H1 (cell line): ENCODE data around the gene C15orf62. TPM values are rescaled to one million over a fixed set of nuclear protein-coding genes. Genes with fewer than 3 reads are reported as not detected.

Experiments
- CTCF ChIA-PET: fragments of 300-600 bp; sonication (Branson Sonifier 250); formaldehyde crosslinking; loops from one replicate; lab custom pipeline; 2021; ENCODE audit not compliant: partially characterized antibody; lab: Charles Lee
- POLR2A ChIA-PET: fragments of 300-600 bp; sonication (Branson Sonifier 250); formaldehyde crosslinking; loops from one replicate; lab custom pipeline; 2021; ENCODE audit warnings: inconsistent platforms; ENCODE audit not compliant: partially characterized antibody; lab: Charles Lee
- DNase-seq, 2 experiments: peaks; one replicate each; pipeline versions ENCODE4 v3.0.0 to v3.0.0-alpha.2; 2010 to 2022; ENCODE audit warnings: low spot score in 2 of 2, low read depth in 1 of 2, mixed read lengths in 1 of 2
- FAIRE-seq: peaks from 2 replicates; lab custom pipeline; 2011; peaks lifted over from hg19 to GRCh38; lab: Jason Lieb, UNC
- H2AFZ ChIP-seq: 2 replicates; pipeline ENCODE4 v1.8.1; 2012; ENCODE audit warnings: low read length, inconsistent platforms
- H2AK5ac ChIP-seq: 2 replicates; pipeline ENCODE4 v1.6.1; 2013; ENCODE audit warnings: low read depth, low read length
- H2BK120ac ChIP-seq: replicated peaks from 2 replicates; pipeline ENCODE3; 2013; ENCODE audit warnings: low read depth, low read length, inconsistent platforms
- H2BK12ac ChIP-seq: 2 replicates; pipeline ENCODE4 v1.6.1; 2013; ENCODE audit warnings: low read depth, low read length
- H2BK15ac ChIP-seq: 2 replicates; pipeline ENCODE4 v1.6.1; 2013; ENCODE audit warnings: low read length
- H2BK20ac ChIP-seq: 2 replicates; pipeline ENCODE4 v1.6.1; 2013; ENCODE audit warnings: low read length
- H2BK5ac ChIP-seq: 2 replicates; pipeline ENCODE4 v1.6.1; 2013; ENCODE audit warnings: low read depth, low read length
- H3K14ac ChIP-seq: 2 replicates; pipeline ENCODE4 v1.6.1; 2013; ENCODE audit warnings: inconsistent platforms; ENCODE audit not compliant: insufficient read length
- H3K18ac ChIP-seq: 2 replicates; pipeline ENCODE4 v1.6.1; 2013; ENCODE audit warnings: low read length; ENCODE audit errors: extremely low read depth
- H3K23ac ChIP-seq: 2 replicates; pipeline ENCODE4 v1.6.1; 2013; ENCODE audit warnings: inconsistent platforms; ENCODE audit not compliant: insufficient read length
- H3K23me2 ChIP-seq: 2 replicates; pipeline ENCODE4 v1.6.1; 2013; ENCODE audit warnings: low read depth, low read length
- H3K27ac ChIP-seq: 2 replicates; pipeline ENCODE4 v1.6.1; 2011; ENCODE audit warnings: low read depth, low read length, inconsistent platforms
- H3K27me3 ChIP-seq, 4 experiments: replicated peaks in 1 of 4; 1 replicate in 1 of 4; 2 replicates in 3 of 4; pipeline versions ENCODE4 v1.6.1 to v1.8.1; 2011 to 2013; ENCODE audit warnings: low read length in 3 of 4, mild to moderate bottlenecking in 3 of 4, inconsistent platforms in 2 of 4, mixed read lengths in 2 of 4, moderate library complexity in 1 of 4; ENCODE audit not compliant: control insufficient read depth in 3 of 4, insufficient read depth in 3 of 4; ENCODE audit errors: extremely low read depth in 1 of 4
- H3K36me3 ChIP-seq, 4 experiments: 2 replicates each; pipeline versions ENCODE4 v1.6.1 to v1.8.1; 2011 to 2013; ENCODE audit warnings: mild to moderate bottlenecking in 4 of 4, low read length in 3 of 4, moderate library complexity in 2 of 4, control low read depth in 1 of 4, inconsistent platforms in 1 of 4; ENCODE audit not compliant: insufficient read depth in 4 of 4, control insufficient read depth in 2 of 4
- H3K4ac ChIP-seq: replicated peaks from 2 replicates; pipeline ENCODE3; 2013; ENCODE audit warnings: low read length, low read depth, mixed read lengths, inconsistent platforms; ENCODE audit not compliant: insufficient read length
- H3K4me1 ChIP-seq, 4 experiments: replicated peaks in 1 of 4; 1 replicate in 1 of 4; 2 replicates in 3 of 4; pipeline versions ENCODE4 v1.6.1 to v1.8.1; 2011 to 2013; ENCODE audit warnings: low read length in 3 of 4, inconsistent platforms in 2 of 4, mixed read lengths in 1 of 4; ENCODE audit not compliant: insufficient read depth in 4 of 4, control insufficient read depth in 3 of 4
- H3K4me2 ChIP-seq, 2 experiments: 2 replicates each; pipeline versions ENCODE4 v1.6.1 to v1.8.1; 2011 to 2013; ENCODE audit warnings: low read depth in 2 of 2, low read length in 2 of 2, control low read depth in 1 of 2, inconsistent platforms in 1 of 2, mild to moderate bottlenecking in 1 of 2; ENCODE audit not compliant: insufficient read depth in 1 of 2
- H3K4me3 ChIP-seq, 4 experiments: fragments of 200-600, 300-600 bp in 1 of 4; sonication (generic), shearing (Covaris generic), sonication (Bioruptor Twin) in 1 of 4; 2 replicates each; pipeline versions ENCODE4 v1.5.1 to v1.8.1; 2011 to 2016; ENCODE audit warnings: low read length in 4 of 4, low read depth in 3 of 4, control low read depth in 2 of 4, inconsistent platforms in 2 of 4, mild to moderate bottlenecking in 2 of 4, mixed read lengths in 1 of 4, moderate library complexity in 1 of 4; ENCODE audit not compliant: insufficient read depth in 2 of 4; ENCODE audit errors: extremely low read depth in 1 of 4
- H3K56ac ChIP-seq: replicated peaks from 2 replicates; pipeline ENCODE3; 2013; ENCODE audit warnings: low read depth, mild to moderate bottlenecking, mixed read lengths, low read length, inconsistent platforms; ENCODE audit not compliant: insufficient read length
- H3K79me1 ChIP-seq: 2 replicates; pipeline ENCODE4 v1.6.1; 2013; ENCODE audit warnings: low read depth, low read length, control low read depth
- H3K79me2 ChIP-seq, 2 experiments: 2 replicates each; pipeline versions ENCODE4 v1.6.1 to v1.8.1; 2012 to 2013; ENCODE audit warnings: low read length in 2 of 2, mild to moderate bottlenecking in 2 of 2, inconsistent platforms in 1 of 2; ENCODE audit not compliant: insufficient read depth in 2 of 2, control insufficient read depth in 1 of 2
- H3K9ac ChIP-seq, 4 experiments: replicated peaks in 1 of 4; 1 replicate in 1 of 4; 2 replicates in 3 of 4; pipeline versions ENCODE4 v1.6.1 to v1.8.1; 2011 to 2013; ENCODE audit warnings: low read depth in 3 of 4, low read length in 3 of 4, control low read depth in 2 of 4, mild to moderate bottlenecking in 2 of 4, moderate library complexity in 2 of 4, inconsistent platforms in 1 of 4; ENCODE audit errors: extremely low read depth in 1 of 4
- H3K9me3 ChIP-seq, 2 experiments: 2 replicates each; pipeline versions ENCODE4 v1.6.1 to v1.8.1; 2012 to 2013; ENCODE audit warnings: mild to moderate bottlenecking in 2 of 2, moderate library complexity in 2 of 2, control low read depth in 1 of 2, inconsistent platforms in 1 of 2, low read depth in 1 of 2, low read length in 1 of 2, mixed read lengths in 1 of 2; ENCODE audit not compliant: insufficient read depth in 2 of 2
- H4K20me1 ChIP-seq, 2 experiments: replicated peaks in 1 of 2; 2 replicates each; pipeline versions ENCODE3 to v1.8.1; 2011 to 2013; ENCODE audit warnings: inconsistent platforms in 2 of 2, low read length in 2 of 2, mild to moderate bottlenecking in 1 of 2; ENCODE audit not compliant: insufficient read depth in 2 of 2, control insufficient read depth in 1 of 2
- H4K5ac ChIP-seq: 2 replicates; pipeline ENCODE4 v1.6.1; 2013; ENCODE audit warnings: low read length, low read depth, mixed read lengths, inconsistent platforms; ENCODE audit not compliant: insufficient read length
- H4K8ac ChIP-seq: 2 replicates; pipeline ENCODE4 v1.8.0; 2013; ENCODE audit warnings: mild to moderate bottlenecking, moderate library complexity, low read length, inconsistent platforms; ENCODE audit not compliant: insufficient read depth; ENCODE audit errors: extremely low read depth
- H4K91ac ChIP-seq: replicated peaks from 2 replicates; pipeline ENCODE3; 2013; ENCODE audit warnings: low read length, mixed read lengths, inconsistent platforms; ENCODE audit not compliant: insufficient read length
- EP300 ChIP-seq, 2 experiments: IDR thresholded peaks; 1 replicate in 1 of 2; 2 replicates in 1 of 2; pipeline ENCODE4 v1.6.1; 2011 to 2012; ENCODE audit warnings: low read depth in 2 of 2, low read length in 2 of 2, mild to moderate bottlenecking in 2 of 2, borderline replicate concordance in 1 of 2, inconsistent platforms in 1 of 2, moderate library complexity in 1 of 2
- GABPA ChIP-seq: IDR thresholded peaks from 2 replicates; pipeline ENCODE4 v1.6.1; 2011; ENCODE audit warnings: mild to moderate bottlenecking, low read length, moderate library complexity, borderline replicate concordance; ENCODE audit not compliant: insufficient read depth
- RAD21 ChIP-seq, 2 experiments: IDR thresholded peaks in 1 of 2; conservative IDR thresholded peaks in 1 of 2; 2 replicates each; pipeline ENCODE4 v1.6.1; 2011; ENCODE audit warnings: low read depth in 2 of 2, low read length in 2 of 2, improper control_type of control experiment in 1 of 2, inconsistent platforms in 1 of 2, mild to moderate bottlenecking in 1 of 2, moderate library complexity in 1 of 2
- RFX5 ChIP-seq: IDR thresholded peaks from 2 replicates; pipeline ENCODE4 v1.6.1; 2011; ENCODE audit warnings: low read depth, low read length, improper control_type of control experiment, borderline replicate concordance
- SP4 ChIP-seq: IDR thresholded peaks from 2 replicates; pipeline ENCODE4 v1.6.1; 2012; ENCODE audit warnings: low read length, inconsistent platforms
- WGBS, 2 experiments: shearing (Covaris generic) in 1 of 2; methylation state at CpG; one replicate each; pipeline versions ENCODE4 v1.1.6 to v1.1.7; 2013 to 2015; ENCODE audit warnings: low lambda C conversion rate in 2 of 2, mixed read lengths in 2 of 2, inconsistent platforms in 1 of 2, low coverage in 1 of 2, missing lambda C conversion rate in 1 of 2; ENCODE audit not compliant: insufficient replicate concordance in 2 of 2, insufficient coverage in 1 of 2, insufficient read length in 1 of 2; ENCODE audit errors: extremely low coverage in 1 of 2, missing lambda C conversion rate in 1 of 2; 5-methylcytosine and 5-hydroxymethylcytosine counted together
- polyA plus RNA-seq, 7 experiments: library from polyadenylated mRNA; depleted of rRNA in 3 of 7; stranded (reverse) in 5 of 7; unstranded in 2 of 7; fragments of >200 nt in 5 of 7; fragments of 200-250 nt in 2 of 7; gene quantifications; 1 replicate in 5 of 7; 2 replicates in 1 of 7; 4 replicates in 1 of 7; pipeline versions ENCODE4 v1.2.1 to v1.2.3, GENCODE V29; 2011 to 2013; ENCODE audit warnings: missing spikeins in 2 of 7, mixed read lengths in 2 of 7
- total RNA-seq: library from RNA; stranded (reverse); fragmentation: NEBNext Ultra II Directional; extraction: Animal tissue kit (Norgen Biotek cat#: 25700); gene quantifications from 2 replicates; pipeline ENCODE4 v1.2.1, GENCODE V29; 2021
- TF ChIP-seq, protein P1 (sequence below): IDR thresholded peaks from 2 replicates; pipeline ENCODE4 v1.6.1; 2012; ENCODE audit warnings: inconsistent platforms
- TF ChIP-seq, protein P2 (sequence below), 3 experiments: IDR thresholded peaks; 1 replicate in 2 of 3; 2 replicates in 1 of 3; pipeline versions ENCODE4 v1.5.1 to v1.6.1; 2011; ENCODE audit warnings: low read length in 3 of 3, mild to moderate bottlenecking in 3 of 3, inconsistent platforms in 2 of 3, low read depth in 1 of 3, moderate library complexity in 1 of 3; ENCODE audit not compliant: insufficient read depth in 1 of 3; ENCODE audit errors: control extremely low read depth in 1 of 3
- TF ChIP-seq, protein P3 (sequence below): IDR thresholded peaks from 2 replicates; pipeline ENCODE4 v1.6.1; 2011; ENCODE audit warnings: low read length, improper control_type of control experiment

C15orf62 gene
- total and polyA plus RNA-seq, 2 of the 8 experiments (the other 6 are each of a cell fraction or from before 2014, with no cell fraction given) = 0.06 to 0.56 TPM

- H3K9me3 ChIP-seq = no peaks in the 10 kb centered on the region
- no peak overlapping the region for H2BK12ac ChIP-seq
- H4K20me1 ChIP-seq = no peaks in the 10 kb centered on the region
- no peak overlapping the region for H3K4me3 ChIP-seq
- H3K4ac ChIP-seq = no peak overlapping the region
- H4K8ac ChIP-seq = no peak overlapping the region
- ChIA-PET POLR2A (interaction anchor here (0.6 to 2.7 kb wide), 5 partner anchors 19 to 146 kb away, joined by 3 to 9 read pairs (median 3); partner anchors contain the start of genes GCHFR and SPINT1), CTCF (interaction anchor here (0.6 to 6.8 kb wide), 26 partner anchors 9 to 237 kb away, joined by 3 to 70 read pairs (median 4); partner anchors contain the start of genes C15orf62, CCDC32, GCHFR and RAD51)
- no peaks in the 10 kb centered on the region for H3K23me2 ChIP-seq
- H3K27ac ChIP-seq = no peak overlapping the region
- FAIRE-seq (no peak), DNase-seq (no peak)
- H3K23ac ChIP-seq = no peak overlapping the region
- H2AK5ac ChIP-seq = no peak overlapping the region
- no peak overlapping the region for H2BK5ac ChIP-seq
- no peak overlapping the region for H4K5ac ChIP-seq
- H3K4me1 ChIP-seq = peaks cover 3 to 10% (median 5%) of the 10 kb centered on the region in 4 experiments
- H3K9ac ChIP-seq = no peak overlapping the region; a peak in 1 of 7 replicates
- no peaks in the 10 kb centered on the region for H3K79me1 ChIP-seq
- no peak overlapping the region for H2BK15ac ChIP-seq
- H3K14ac ChIP-seq = no peak overlapping the region
- no peak overlapping the region for H3K4me2 ChIP-seq
- H3K36me3 ChIP-seq = peaks cover 0 to 3% (median 3%) of the 10 kb centered on the region in 4 experiments; a peak in 3 of 8 replicates
- no peak overlapping the region for H2BK120ac ChIP-seq
- H3K79me2 ChIP-seq = no peaks in the 10 kb centered on the region
- 91% methylated on average over 5 of the region's 5 CpGs; no CpG with 5 or more reads in 1 of the 2 experiments for WGBS, 2 experiments
- H3K27me3 ChIP-seq = no peaks in the 10 kb centered on the region
- no peak overlapping the region for H2AFZ ChIP-seq
- no peak overlapping the region for H3K56ac ChIP-seq
- H3K18ac ChIP-seq = no peak overlapping the region
- no peak overlapping the region for H2BK20ac ChIP-seq
- H4K91ac ChIP-seq = no peak overlapping the region
- no peak for TF ChIP-seq EP300 (IDR thresholded peaks at IDR 0.05; ENCODE audit: borderline replicate concordance in 1 of 2, low read depth in 2 of 2, low read length in 2 of 2)
- TF ChIP-seq, protein P1, sequence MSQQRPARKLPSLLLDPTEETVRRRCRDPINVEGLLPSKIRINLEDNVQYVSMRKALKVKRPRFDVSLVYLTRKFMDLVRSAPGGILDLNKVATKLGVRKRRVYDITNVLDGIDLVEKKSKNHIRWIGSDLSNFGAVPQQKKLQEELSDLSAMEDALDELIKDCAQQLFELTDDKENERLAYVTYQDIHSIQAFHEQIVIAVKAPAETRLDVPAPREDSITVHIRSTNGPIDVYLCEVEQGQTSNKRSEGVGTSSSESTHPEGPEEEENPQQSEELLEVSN = no peak
- no peak for TF ChIP-seq SP4
- TF ChIP-seq GABPA = no peak
- TF ChIP-seq, protein P2, sequence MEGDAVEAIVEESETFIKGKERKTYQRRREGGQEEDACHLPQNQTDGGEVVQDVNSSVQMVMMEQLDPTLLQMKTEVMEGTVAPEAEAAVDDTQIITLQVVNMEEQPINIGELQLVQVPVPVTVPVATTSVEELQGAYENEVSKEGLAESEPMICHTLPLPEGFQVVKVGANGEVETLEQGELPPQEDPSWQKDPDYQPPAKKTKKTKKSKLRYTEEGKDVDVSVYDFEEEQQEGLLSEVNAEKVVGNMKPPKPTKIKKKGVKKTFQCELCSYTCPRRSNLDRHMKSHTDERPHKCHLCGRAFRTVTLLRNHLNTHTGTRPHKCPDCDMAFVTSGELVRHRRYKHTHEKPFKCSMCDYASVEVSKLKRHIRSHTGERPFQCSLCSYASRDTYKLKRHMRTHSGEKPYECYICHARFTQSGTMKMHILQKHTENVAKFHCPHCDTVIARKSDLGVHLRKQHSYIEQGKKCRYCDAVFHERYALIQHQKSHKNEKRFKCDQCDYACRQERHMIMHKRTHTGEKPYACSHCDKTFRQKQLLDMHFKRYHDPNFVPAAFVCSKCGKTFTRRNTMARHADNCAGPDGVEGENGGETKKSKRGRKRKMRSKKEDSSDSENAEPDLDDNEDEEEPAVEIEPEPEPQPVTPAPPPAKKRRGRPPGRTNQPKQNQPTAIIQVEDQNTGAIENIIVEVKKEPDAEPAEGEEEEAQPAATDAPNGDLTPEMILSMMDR (IDR thresholded peaks at IDR 0.05; ENCODE audit: control extremely low read depth in 1 of 3, insufficient read depth in 1 of 3, low read depth in 1 of 3, low read length in 3 of 3) = no peak
- TF ChIP-seq RAD21 (IDR thresholded peaks at IDR 0.05 in 1 of 2, conservative IDR thresholded peaks at IDR 0.05 in 1 of 2; ENCODE audit: low read depth in 2 of 2, low read length in 2 of 2) = no peak
- no peak for TF ChIP-seq RFX5
- TF ChIP-seq, protein P3, sequence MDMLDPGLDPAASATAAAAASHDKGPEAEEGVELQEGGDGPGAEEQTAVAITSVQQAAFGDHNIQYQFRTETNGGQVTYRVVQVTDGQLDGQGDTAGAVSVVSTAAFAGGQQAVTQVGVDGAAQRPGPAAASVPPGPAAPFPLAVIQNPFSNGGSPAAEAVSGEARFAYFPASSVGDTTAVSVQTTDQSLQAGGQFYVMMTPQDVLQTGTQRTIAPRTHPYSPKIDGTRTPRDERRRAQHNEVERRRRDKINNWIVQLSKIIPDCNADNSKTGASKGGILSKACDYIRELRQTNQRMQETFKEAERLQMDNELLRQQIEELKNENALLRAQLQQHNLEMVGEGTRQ = no peak
Observed at GRCh38 chr15:40744815-40745152, 25.0 kb upstream of the C15orf62 start.
